SK-MEL-5 (cell line): Measurements from ENCODE around the gene POLR1A. TPM values are rescaled to one million over a fixed set of nuclear protein-coding genes. Genes with fewer than 3 reads are reported as not detected.

Experiments
- DNase-seq: peaks from one replicate; pipeline ENCODE4 v3.0.0-alpha.2; 2016; ENCODE audit warnings: low read depth, low spot score
- in situ Hi-C: cut with HindIII; loops from 2 replicates; pipeline ENCODE4 v1.10.0; 2016; ENCODE audit warnings: low sequenced_read_pairs, high pct_unique_total_duplicates, low pct_unique_long_range_greater_than_20kb
- total RNA-seq: library from RNA; depleted of rRNA; stranded (reverse); fragments of >200 nt; shearing (Covaris generic); gene quantifications from 2 replicates; pipeline ENCODE4 v1.2.3, GENCODE V29; 2014

POLR1A gene
- total RNA-seq, 1 experiment from 2014 or later = 26.3 TPM

DNA sequence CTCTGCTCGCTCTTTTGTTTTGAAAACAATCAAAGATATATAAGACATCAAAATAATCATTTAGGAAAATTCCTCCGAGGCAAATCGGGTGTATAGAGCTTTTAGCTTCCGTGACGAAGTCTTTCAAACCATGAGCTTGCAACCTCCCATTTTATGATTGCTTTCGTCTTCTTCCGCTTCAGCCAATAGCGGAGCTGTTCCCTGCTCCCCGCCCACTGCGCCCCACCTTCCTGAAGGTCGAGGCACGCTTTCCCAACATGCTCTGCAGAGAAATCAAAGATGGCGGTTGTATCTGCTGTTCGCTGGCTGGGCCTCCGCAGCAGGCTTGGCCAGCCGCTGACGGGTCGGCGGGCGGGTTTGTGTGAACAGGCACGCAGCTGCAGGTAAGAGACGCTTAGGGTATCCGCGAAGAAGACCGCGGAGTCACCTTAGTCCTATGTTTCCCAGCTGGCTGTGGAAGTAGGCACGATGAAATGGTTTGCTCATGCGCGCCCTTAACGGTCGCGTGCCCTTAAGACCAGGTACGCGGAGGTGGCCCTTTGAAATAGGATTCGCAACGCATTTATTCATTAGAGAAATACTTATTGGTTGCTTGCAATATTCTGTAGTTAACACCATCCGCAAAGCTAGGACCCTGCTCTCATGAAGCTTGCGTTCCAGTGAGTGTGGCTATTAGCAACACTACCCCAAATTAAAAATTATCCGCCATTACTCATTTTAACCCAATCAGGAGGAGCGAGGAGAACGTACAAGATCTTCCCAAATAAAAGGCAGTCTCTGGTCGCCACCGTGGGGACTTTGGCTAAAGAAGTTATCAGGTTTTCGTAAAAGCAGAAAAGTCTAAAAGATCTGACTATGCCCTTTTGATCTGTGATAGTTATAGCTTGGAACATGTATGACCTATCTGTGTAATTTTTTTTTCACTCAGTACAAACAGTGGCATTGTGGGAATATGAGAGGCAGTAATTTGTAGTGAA, 571 bp upstream of the POLR1A start, which contains the start of gene PTCD3:
PTCD3 (plus strand) TSS at position 267 of the 977 bp plus-strand sequence; CDS start at position 280, 13 bp downstream.
- peak; percentile 98 for DNase-seq
- in situ Hi-C loops = no loop called here

DNA sequence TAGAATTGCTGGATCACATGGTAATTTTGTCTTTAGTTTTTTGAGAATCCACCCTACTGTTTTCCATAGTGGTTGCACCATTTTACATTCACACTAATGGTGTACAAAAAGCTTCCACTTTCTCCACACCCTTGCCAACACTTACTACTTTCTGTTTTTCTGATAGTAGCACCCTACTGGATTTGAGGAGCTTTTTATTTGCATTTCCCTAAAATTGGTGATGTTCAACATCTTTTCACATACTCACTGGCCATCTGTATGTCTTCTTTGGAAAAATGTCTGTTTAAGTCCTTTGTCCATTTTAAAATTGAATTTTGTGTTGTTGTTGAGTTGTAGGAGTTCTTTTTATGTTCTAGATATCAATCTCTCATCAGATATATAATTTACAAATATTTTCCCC, 3.5 kb downstream of the POLR1A start:
- in situ Hi-C loops = no loop called here

DNA sequence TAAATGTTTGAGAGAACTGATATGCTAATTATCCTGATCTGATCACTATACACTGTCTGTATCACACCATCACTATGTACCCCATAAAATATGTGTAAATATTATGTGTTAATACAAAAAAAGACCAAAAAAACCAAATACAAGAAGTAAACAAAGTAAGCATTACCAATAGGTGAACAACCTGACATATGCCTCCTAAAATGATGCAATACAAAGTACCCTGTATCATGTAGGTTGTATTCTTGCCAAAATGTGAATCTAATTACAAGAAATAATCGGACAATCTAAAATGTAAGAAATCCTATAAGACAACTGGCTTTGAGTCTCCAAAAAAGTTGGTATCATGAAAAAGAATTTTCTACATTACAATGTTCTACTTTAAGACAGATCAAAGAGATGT, 7.8 kb downstream of the POLR1A start:
- no peak for DNase-seq
- in situ Hi-C loops = no loop called here

More for the DNA sequence above, 3.5 kb downstream of the POLR1A start:
- DNase-seq = no peak

DNA sequence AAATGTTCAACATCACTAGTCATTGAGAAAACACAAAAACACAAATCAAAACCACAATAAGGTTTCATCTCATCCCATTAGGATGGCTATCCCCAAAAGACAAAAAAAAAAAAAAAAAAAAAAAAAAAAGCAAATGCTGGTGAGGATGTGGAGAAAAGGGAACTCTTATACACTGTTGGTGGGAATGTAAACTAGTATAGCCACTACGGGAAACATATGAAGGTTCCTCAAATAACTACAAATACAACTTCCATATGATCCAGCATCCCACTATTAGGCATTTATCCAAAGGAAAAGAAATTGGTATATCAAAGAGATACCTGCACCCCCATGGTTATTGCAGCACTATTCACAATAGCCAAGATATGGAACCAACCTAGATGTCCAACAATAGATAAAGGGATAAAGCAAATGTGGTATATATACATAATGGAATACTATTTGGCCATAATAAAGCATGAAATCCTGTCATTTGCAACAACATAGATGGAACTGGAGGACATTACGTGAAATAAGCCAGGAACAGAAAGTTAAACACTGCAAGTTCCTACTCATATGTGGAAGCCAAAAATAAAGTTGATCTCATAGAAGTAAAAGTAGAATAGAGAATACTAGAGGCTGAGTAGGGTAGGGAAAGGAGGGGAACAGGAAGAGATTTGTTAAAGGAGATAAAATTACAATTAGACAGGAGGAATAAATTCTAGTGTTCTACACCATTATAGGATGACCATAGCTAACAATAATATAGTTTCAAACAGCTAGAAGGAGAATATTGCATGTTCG, 8.4 kb downstream of the POLR1A start:
- in situ Hi-C loops = no loop called here
- DNase-seq = no peak

DNA sequence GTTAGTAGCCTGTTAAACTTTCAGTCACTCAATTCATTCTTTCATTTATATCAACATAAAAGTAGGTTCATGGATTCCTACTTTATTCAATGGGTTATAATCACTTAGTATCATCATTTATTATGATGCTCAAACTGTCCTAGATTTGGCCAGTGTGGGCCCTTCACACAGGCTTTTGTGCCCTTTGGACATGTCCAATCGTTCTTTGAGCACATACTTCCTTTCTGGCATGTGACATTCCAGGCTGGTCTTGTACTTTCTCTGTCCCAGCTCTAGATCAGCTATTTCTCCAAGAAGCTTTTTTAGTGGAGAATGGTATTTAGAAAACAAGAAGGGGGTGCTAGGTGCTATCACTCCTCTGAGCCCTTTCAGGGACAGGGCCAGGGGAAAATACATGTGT, 11.5 kb downstream of the POLR1A start:
- in situ Hi-C loops = no loop called here
- no peak for DNase-seq

DNA sequence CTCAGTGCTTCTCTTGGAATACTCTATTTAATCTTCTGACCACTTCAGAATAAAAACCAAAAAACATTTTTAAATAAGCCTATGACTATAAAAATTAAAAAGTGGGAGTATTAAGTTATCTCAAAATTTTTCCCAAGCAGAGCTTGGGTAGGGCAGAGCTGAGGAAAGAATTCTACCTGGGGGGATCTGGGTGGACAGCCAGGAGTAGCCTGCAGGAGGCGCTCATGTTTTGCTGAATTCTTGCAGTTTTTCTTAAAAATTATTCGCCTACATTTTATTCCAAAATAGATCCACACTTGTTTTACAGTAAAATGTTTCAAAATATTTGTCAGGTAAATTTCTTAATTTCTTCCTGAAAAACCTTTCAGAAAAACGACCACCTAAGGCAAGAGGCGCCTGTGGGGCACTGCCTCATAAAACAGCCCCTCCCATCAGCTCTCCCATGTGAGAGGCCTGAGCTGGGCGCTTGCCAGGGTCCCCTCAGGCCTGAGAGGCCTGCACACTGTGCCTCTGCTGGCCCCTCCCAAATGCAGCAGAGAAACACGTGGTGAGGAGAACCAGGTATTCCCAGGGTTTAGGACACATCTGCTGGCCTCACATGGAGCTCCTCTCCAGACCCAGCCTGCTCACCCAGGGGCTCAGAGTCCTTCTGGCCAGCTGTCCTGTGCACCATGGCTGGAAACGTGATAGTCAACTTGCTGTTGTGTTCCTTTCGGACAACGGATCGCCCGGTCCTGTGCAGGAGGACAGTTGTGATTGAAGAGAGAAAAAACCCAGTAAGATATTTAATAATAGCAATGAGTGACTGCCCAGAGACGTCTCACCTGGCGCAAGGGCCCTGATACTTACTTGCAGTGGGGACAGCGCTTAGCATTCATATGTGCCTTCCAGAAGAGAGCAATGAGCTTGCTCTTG, 17.5 kb downstream of the POLR1A start:
- in situ Hi-C loops = no loop called here

DNA sequence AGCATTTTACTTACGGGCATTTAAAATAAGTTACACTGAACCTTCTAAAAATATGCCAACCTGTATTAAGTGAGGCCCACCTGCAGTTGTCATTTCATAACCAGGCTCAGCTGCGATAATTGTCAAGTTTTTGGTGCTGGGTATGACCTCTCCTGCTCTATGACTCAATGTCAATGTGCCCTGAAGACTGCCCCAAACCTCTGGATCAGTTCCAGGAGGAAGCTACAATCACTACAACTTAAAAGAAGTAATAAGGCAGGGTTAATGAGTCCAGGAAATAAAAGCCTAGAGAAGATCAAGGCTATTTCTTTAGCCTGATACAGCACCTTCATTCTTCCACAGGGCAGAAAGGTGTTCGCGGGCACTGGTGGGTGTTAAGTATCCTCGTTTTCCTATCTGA, 22.9 kb downstream of the POLR1A start:
- in situ Hi-C loops = no loop called here

More for the DNA sequence above, 17.5 kb downstream of the POLR1A start:
- no peak for DNase-seq

DNA sequence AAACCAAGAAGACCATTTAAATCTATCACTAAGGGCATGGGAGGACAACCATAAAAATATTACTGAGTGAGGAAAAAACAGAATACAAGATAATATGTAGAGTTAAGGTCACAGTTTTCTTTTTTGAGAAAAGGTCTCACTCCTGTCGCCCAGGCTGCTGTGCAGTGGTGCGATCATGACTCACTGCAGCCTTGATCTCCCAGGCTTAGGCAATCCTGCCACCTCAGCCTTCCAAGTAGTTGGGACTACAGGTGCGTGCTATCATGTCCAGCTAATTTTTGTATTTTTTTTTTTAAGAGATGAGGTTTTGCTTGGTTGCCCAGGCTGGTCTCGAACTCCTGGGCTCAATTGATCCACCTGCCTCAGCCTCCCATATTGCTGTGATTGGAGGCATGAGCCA, 24.0 kb downstream of the POLR1A start:
- no peak for DNase-seq
- in situ Hi-C loops = no loop called here

More for the DNA sequence above, 22.9 kb downstream of the POLR1A start:
- DNase-seq = no peak

DNA sequence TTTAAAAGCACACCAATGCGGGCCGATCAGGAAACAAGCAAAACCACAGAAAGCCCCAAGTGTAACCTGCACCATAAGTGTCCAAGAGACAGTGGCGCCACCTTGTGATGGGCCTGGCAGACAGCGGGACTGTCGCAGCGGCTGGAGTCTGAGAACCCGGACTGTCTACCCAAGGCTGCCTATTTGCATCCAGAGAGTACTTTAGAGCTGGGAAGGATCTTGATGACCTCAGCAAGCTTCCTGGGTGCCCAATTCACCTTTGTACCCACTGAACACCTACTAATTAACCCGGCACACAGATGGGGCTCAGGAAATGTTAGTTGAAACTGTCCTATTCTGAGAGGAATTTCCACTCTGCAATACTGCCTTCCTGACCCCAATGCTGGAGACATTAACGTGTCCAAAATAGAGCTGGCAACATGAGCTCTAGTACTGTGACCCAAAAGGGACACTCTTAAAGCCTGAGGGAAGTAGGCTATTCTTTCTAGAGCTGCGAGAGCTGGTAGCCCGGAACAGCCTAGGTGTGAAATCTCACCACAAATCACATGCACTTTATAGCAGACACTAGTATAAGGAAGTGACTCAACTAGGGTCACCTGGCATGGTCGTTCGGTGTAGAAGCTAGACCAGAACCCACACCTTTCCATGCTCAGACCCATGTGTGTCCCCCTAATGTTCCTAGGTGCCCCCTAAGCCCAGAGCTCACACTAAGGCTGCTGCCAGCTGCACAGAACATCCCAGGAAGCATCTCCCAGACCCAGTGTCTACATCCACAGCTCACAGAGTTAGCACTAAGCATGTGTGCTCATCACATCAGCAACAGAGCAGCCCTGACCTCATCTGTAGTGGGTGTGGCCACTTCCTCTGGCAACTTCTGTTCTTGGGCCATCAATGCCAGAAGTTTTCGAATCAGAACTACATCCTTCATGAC, 25.4 kb downstream of the POLR1A start:
- in situ Hi-C loops = no loop called here
- DNase-seq = peak; percentile 79

DNA sequence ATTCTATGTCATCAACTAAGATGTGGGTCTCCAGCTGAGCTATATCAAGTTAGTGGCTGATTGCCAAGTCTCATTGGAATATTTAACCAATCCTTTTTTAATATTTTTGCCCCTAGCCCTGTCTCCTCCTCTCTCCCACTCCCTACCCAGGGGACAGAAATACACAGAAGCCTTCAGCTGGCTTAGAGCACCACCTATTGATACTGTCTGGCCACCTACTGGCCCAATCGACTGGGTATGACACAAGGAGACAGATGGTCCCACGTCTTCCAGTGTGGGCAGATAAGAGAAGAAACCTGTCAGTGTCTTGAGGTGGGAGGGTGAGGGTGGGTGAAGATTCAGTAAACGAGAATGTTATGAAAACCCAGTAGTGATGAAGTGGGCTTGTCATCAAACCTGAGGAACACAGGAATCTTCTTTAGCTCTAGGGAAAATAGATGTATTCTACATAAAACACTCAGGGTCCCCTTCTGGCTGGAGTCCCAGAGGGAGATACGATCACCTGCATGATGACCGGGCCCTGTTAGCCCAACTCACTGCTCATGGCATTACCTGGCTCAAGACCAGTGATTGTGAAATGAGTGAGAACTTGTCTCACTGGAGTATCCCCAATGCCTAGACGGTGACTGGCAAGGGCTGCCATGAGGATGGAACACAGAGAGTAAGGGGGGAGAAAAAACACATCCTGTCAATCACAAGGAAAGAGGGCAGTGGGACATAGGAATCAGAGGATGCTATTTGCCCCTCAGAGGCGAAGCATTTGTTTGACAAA, 26.7 kb downstream of the POLR1A start:
- peak; percentile 84 for DNase-seq
- in situ Hi-C loops = no loop called here

DNA sequence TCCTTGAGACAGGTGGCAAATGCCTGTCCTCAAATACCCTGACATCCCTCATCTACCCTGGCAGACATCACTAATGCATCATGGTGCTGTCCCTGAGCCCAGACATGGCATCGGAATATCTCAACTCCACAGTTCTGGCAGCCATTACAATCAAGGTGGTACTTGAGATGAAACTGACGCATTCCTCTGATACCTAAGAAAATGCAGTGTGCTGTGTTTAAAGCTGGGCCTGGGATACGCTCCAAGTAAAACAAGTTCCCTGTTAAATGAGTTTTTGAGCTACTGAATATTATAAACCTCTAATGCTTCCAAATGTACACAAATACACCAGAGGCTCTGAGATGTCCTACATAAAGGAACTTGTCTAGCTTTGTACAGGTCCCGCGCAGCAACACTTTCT, 29.8 kb downstream of the POLR1A start:
- no peak for DNase-seq
- in situ Hi-C loops = no loop called here

DNA sequence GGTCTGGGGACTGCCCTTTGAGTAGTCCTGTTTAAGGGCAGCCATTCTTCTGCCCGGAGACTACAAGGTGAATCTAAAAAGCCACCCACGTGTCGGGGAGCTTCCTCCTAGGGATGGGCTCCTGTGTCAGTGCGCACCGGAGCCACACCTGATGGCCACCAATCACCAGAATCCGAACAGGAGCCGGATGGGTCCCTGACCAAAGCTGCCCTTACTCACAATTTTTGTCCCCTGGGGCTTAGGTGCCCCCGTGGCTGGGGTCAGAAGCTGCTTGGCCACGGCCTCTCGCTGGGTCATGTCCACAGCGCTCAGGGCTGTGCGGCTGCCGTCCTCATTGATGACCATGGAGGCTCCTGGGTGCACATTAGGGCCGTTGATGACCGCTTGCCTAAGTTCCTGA, 30.9 kb downstream of the POLR1A start:
- in situ Hi-C loops = no loop called here
- no peak for DNase-seq

DNA sequence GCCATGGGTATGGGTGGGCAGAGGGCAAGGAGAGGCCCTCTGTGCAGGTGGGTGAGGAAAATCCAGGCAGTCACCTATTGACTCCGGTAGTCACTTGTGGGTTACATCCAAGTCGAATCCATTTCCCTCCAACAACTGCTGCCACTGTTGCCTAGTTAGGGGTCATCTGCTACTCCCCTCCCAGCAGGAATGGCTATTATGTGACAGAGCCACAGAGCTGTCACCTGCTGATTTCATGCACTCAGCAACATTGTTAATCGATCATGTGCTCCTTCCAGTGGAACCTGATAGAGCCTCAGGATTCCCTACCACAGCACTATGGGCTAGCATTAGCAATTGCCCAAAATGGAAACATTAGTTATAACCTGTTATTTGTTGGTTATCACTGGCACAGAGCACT, 31.4 kb downstream of the POLR1A start:
- in situ Hi-C loops = no loop called here
- DNase-seq = no peak

DNA sequence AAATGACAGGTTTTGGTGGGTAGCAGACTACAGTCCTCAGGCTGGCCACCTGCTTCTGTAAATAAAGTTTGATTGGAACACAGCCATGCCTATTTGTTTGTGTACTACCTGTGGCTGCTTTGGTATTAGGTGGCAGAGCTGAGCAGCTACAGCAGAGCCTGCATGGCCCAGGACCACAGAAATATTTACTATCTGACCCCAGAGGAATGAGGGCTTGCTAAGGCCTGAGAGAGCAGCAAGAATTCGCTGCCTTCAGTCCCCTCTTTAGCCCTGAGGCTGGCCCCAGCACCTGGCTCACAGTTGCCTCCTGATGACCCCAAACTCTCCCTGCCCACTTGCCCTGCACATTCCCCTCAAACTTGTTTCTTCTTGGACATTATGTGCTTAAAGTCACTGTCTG, 32.5 kb downstream of the POLR1A start:
- in situ Hi-C loops = no loop called here

DNA sequence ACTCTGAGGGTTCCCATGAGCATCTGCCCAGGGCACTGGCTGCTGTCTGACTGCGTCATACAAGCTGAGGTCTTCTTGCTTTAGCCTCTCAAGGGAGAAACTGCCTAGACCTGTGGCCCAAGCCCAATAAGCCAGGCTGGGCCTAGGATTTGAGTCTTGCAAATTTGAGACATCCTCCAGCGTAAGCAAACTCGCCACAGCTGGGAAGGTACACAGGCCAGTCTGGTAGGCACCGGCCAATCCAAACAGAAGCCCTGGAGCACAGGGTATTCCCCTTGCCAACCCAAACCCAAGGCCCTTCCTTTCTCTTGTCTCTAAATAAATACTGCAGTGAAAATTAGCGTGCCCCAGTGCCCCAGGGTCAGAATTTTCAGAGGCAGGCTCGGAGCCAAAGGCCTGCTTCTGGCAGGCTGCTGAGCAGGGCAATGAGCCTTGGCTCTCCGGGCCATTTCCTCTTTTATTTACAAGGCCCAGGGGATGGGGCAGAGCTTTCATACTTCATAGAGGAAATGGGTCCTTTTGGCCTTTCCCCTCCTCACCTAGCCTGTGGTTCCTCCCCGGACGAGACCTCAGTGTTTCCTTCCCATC, 33.3 kb downstream of the POLR1A start:
- in situ Hi-C loops = no loop called here
- DNase-seq = peak; percentile 71

More for the DNA sequence above, 32.5 kb downstream of the POLR1A start:
- no peak for DNase-seq
